ENCODE data around the gene FAM241A. TPM values are rescaled to one million over a fixed set of nuclear protein-coding genes. Genes with fewer than 3 reads are reported as not detected.
"Not testable (repeated sequence)": the region's sequence is repeated elsewhere in the genome, so short reads cannot be mapped to it uniquely, and the experiment has no call there.

FAM241A gene
- total RNA-seq, 1 experiment from 2014 or later, result 10.9 TPM

DNA sequence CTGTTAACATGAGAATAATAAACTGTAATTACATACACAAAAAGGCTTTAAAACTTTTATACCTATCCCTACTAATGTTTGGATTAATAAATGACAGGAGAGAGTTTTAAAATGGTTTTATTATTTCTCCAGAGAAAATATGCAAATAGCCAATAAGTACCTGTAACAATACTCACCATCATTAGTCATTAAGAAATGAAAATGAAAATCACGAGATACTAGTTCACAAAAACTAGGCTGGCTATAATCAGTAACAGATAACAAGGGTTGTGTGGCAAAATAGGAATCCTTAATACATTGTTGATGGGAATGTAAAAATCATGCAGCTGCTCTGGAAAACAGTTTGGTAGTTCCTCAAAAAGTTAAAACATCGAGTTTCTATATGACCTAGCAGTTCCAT is 61.2 kb downstream of the FAM241A start:
- Mint-ChIP-seq H3K4me1 (ENCODE audit: insufficient read depth, unreplicated experiment) (no peaks in the 10 kb centered on the region), H3K27ac (ENCODE audit: low read depth, unreplicated experiment) (no peak overlapping the region), H3K4me3 (ENCODE audit: unreplicated experiment) (no peak overlapping the region), H3K9me3 (ENCODE audit: unreplicated experiment) (peaks cover 9% of the 10 kb centered on the region), H3K27me3 (ENCODE audit: insufficient read depth, unreplicated experiment) (no peaks in the 10 kb centered on the region), H3K36me3 (ENCODE audit: insufficient read depth, unreplicated experiment) (no peaks in the 10 kb centered on the region)
- POLR2A ChIA-PET, result no interaction called here
- TF ChIP-seq, protein P1, sequence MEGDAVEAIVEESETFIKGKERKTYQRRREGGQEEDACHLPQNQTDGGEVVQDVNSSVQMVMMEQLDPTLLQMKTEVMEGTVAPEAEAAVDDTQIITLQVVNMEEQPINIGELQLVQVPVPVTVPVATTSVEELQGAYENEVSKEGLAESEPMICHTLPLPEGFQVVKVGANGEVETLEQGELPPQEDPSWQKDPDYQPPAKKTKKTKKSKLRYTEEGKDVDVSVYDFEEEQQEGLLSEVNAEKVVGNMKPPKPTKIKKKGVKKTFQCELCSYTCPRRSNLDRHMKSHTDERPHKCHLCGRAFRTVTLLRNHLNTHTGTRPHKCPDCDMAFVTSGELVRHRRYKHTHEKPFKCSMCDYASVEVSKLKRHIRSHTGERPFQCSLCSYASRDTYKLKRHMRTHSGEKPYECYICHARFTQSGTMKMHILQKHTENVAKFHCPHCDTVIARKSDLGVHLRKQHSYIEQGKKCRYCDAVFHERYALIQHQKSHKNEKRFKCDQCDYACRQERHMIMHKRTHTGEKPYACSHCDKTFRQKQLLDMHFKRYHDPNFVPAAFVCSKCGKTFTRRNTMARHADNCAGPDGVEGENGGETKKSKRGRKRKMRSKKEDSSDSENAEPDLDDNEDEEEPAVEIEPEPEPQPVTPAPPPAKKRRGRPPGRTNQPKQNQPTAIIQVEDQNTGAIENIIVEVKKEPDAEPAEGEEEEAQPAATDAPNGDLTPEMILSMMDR (IDR thresholded peaks at IDR 0.05; ENCODE audit: unreplicated experiment), result no peak
- no TSS peak for BruUV-seq (replicated peaks)
- CTCF ChIA-PET, result interaction anchor here (0.6 kb wide), 1 partner anchor 30 kb away, joined by 3 read pairs; no protein-coding TSS in a partner anchor
- no peak for DNase-seq (ENCODE audit: unreplicated experiment)
- intact Hi-C loops (cut with micrococcal nuclease), result no loop called here

DNA sequence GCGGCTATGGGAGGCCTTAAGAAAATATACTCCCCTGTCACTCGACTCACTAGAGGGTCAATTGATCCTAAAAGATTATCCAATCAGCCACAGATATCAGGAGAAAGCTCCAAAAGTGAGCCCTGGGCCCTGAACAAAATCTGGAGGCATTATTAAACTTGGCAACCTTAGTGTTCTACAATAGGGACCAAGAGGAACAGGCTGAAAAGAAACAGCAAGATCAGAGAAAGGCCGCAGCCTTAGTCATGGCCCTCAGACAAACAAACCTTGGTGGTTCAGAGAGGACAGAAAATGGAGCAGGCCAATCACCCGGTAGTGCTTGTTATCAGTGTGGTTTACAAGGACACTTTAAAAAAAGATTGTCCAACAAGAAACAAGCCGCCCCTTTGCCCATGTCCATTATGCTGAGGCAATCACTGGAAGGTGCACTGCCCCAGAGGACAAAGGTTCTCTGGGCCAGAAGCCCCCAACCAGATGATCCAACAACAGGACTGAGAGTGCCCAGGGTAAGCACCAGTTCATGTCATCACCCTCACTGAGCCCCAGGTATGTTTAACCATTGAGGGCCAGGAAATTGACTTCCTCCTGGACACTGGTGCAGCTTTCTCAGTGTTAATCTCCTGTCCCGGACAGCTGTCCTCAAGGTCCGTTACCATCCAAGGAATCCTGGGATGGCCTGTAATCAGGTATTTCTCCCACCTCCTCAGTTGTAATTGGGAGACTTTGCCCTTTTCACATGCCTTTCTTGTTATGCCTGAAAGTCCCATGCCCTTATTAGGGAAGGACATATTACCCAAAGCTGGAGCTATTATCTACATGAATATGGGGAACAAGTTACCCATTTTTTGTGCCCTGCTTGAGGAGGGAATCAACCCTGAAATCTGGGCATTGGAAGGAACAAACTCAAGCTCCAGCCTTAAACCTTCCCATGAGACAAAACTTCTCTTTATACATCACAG is 63.2 kb downstream of the FAM241A start:
- H3K27ac Mint-ChIP-seq (ENCODE audit: low read depth, unreplicated experiment); H3K9me3 Mint-ChIP-seq (ENCODE audit: unreplicated experiment); H3K36me3 Mint-ChIP-seq (ENCODE audit: insufficient read depth, unreplicated experiment); intact Hi-C loops (cut with micrococcal nuclease); BruUV-seq (replicated peaks); H3K4me3 Mint-ChIP-seq (ENCODE audit: unreplicated experiment); DNase-seq (ENCODE audit: unreplicated experiment); H3K4me1 Mint-ChIP-seq (ENCODE audit: insufficient read depth, unreplicated experiment); POLR2A ChIA-PET; H3K27me3 Mint-ChIP-seq (ENCODE audit: insufficient read depth, unreplicated experiment): not testable (repeated sequence)
- CTCF ChIA-PET, result interaction anchor here (0.5 to 1.3 kb wide), 4 partner anchors 11 to 95 kb away, joined by 3 to 5 read pairs (median 4); no protein-coding TSS in a partner anchor

DNA sequence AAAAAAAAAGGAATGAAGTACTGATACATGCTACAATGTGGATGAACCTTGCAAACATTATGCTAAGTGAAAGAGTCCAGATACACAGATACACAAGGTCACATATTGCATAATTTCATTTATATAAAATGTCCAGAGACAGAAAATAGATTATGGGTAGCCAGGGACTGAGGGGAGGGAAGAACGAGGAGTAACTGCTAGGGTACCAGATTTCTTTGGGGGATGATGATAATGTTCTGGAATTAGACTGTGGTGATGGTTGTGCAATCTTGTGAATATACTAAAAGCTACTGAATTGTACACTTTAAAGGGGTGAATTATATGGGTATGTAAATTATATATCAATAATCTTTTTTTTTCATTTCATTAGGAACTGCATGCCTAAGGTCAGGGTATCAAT is 65.5 kb downstream of the FAM241A start:
- Mint-ChIP-seq H3K36me3 (ENCODE audit: insufficient read depth, unreplicated experiment) (no peaks in the 10 kb centered on the region), H3K4me3 (ENCODE audit: unreplicated experiment) (no peak overlapping the region), H3K4me1 (ENCODE audit: insufficient read depth, unreplicated experiment) (peaks cover 12% of the 10 kb centered on the region), H3K27me3 (ENCODE audit: insufficient read depth, unreplicated experiment) (no peaks in the 10 kb centered on the region), H3K27ac (ENCODE audit: low read depth, unreplicated experiment) (no peak overlapping the region), H3K9me3 (ENCODE audit: unreplicated experiment) (peaks cover 9% of the 10 kb centered on the region)
- BruUV-seq (replicated peaks), result no TSS peak
- DNase-seq (ENCODE audit: unreplicated experiment), result no peak
- intact Hi-C loops (cut with micrococcal nuclease), result no loop called here
- CTCF ChIA-PET, result interaction anchor here (0.7 kb wide), 2 partner anchors 24 to 111 kb away, joined by 4 to 6 read pairs; no protein-coding TSS in a partner anchor
- TF ChIP-seq, protein P1 (IDR thresholded peaks at IDR 0.05; ENCODE audit: unreplicated experiment), result no peak
- POLR2A ChIA-PET, result interaction anchor here (0.7 to 0.9 kb wide), 2 partner anchors 36 to 64 kb away, joined by 3 read pairs; no protein-coding TSS in a partner anchor

DNA sequence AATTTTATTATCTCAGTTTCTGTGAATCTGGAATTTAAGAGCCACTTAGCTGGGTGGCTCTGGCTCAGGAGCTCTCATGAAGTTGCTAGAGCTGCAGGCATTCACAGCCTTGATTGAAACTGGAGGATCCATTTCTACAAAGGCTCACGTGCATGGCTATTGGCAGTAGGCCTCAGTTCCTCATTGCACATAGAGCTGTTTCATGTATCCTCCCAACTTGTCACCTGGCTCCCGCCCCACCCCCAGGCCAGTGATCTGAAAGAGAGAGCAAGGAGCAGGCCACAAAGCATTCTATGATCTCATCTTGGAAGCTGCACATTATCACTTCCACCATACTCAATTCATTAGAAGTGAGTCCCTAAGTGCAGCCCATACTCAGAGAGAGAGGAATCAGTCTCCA is 67.8 kb downstream of the FAM241A start:
- H3K4me3 Mint-ChIP-seq (ENCODE audit: unreplicated experiment), result no peak overlapping the region
- CTCF ChIA-PET, result interaction anchor here (0.6 to 5.3 kb wide), 7 partner anchors 10 to 113 kb away, joined by 3 to 67 read pairs (median 5); partner anchors contain the start of gene AP1AR
- no TSS peak for BruUV-seq (replicated peaks)
- peaks cover 12% of the 10 kb centered on the region for H3K4me1 Mint-ChIP-seq (ENCODE audit: insufficient read depth, unreplicated experiment)
- TF ChIP-seq, protein P1 (IDR thresholded peaks at IDR 0.05; ENCODE audit: unreplicated experiment), result no peak
- no peaks in the 10 kb centered on the region for H3K36me3 Mint-ChIP-seq (ENCODE audit: insufficient read depth, unreplicated experiment)
- POLR2A ChIA-PET, result interaction anchor here (0.6 to 9.8 kb wide), 12 partner anchors 10 to 113 kb away, joined by 3 to 141 read pairs (median 6); partner anchors contain the start of genes AP1AR, FAM241A and TIFA
- DNase-seq (ENCODE audit: unreplicated experiment), result peak; percentile 15
- no peaks in the 10 kb centered on the region for H3K27me3 Mint-ChIP-seq (ENCODE audit: insufficient read depth, unreplicated experiment)
- H3K27ac Mint-ChIP-seq (ENCODE audit: low read depth, unreplicated experiment), result peak overlapping the region; percentile 90
- intact Hi-C loops (cut with micrococcal nuclease), result no loop called here
- peaks cover 9% of the 10 kb centered on the region for H3K9me3 Mint-ChIP-seq (ENCODE audit: unreplicated experiment)
